Transverse colon (tissue), 4 donors: ENCODE data around the gene ABHD13. TPM values are rescaled to one million over a fixed set of nuclear protein-coding genes. Genes with fewer than 3 reads are reported as not detected.
A peak's percentile ranks its signal among the peaks of the same experiment; 100 is the strongest.
"Not testable (repeated sequence)": the region's sequence is repeated elsewhere in the genome, so short reads cannot be mapped to it uniquely, and the experiment has no call there.

Source experiments
- DNase-seq: peaks from one replicate; pipeline ENCODE4 v3.0.0-alpha.2; 2019
- H3K27ac ChIP-seq, 4 donors: fragments of 200-600 bp; sonication (generic); 2 replicates each; pipeline ENCODE4 v1.5.1; 2016 to 2018; ENCODE audit warnings: inconsistent platforms in 4 of 4
- H3K27me3 ChIP-seq: fragments of 200-600 bp; sonication (generic); 2 replicates; pipeline ENCODE4 v1.5.1; 2017; ENCODE audit warnings: inconsistent platforms
- H3K36me3 ChIP-seq, 4 donors: fragments of 200-600 bp; sonication (generic); 2 replicates each; pipeline ENCODE4 v1.5.1; 2017 to 2019; ENCODE audit warnings: inconsistent platforms in 4 of 4
- H3K4me1 ChIP-seq, 4 donors: fragments of 200-600 bp; sonication (generic); 2 replicates each; pipeline ENCODE4 v1.5.1; 2017 to 2020; ENCODE audit warnings: inconsistent platforms in 4 of 4
- H3K4me3 ChIP-seq, 4 donors: fragments of 200-600 bp; sonication (generic); 1 replicate in 1 of 4; 2 replicates in 3 of 4; pipeline versions ENCODE4 v1.5.1 to v1.6.1; 2017 to 2019; ENCODE audit warnings: inconsistent platforms in 4 of 4
- H3K9me3 ChIP-seq, 2 donors: fragments of 200-600 bp; sonication (generic); 2 replicates each; pipeline ENCODE4 v1.5.1; 2017 to 2019; ENCODE audit warnings: inconsistent platforms in 2 of 2
- EP300 ChIP-seq: sonication (generic); formaldehyde crosslinking; IDR thresholded peaks from one replicate; pipeline ENCODE4 v1.6.1; 2017; ENCODE audit warnings: antibody characterized with exemption, low read depth
- POLR2A ChIP-seq: fragments of 450-650 bp; IDR thresholded peaks from one replicate; pipeline ENCODE4 v1.6.1; 2016; ENCODE audit warnings: antibody characterized with exemption, mild to moderate bottlenecking, moderate library complexity
- POLR2AphosphoS5 ChIP-seq, 3 donors: sonication (generic); formaldehyde crosslinking; IDR thresholded peaks; one replicate each; pipeline ENCODE4 v1.6.1; 2016; ENCODE audit warnings: antibody characterized with exemption in 3 of 3
- WGBS, 2 donors: methylation state at CpG; one replicate each; pipeline ENCODE4 v1.1.5; 2018; ENCODE audit warnings: low coverage in 1 of 2; 5-methylcytosine and 5-hydroxymethylcytosine counted together
- in situ Hi-C, 4 donors: fragments of 200-750 bp; cut with MboI; loops; one replicate each; pipeline versions ENCODE4 v1.15.0 to v1.15.1; 2017; ENCODE audit warnings: low sequenced_read_pairs in 3 of 4, low pct_ligation_motif_present in 1 of 4, low pct_unique_long_range_greater_than_20kb in 1 of 4
- intact Hi-C: fragments of 100-400 bp; cut with DNase I; formaldehyde crosslinking; loops from one replicate; pipeline ENCODE4 v1.15.1; 2023; ENCODE audit warnings: low total_unique reads
- total RNA-seq, 4 donors: library from RNA; depleted of rRNA; stranded (reverse); fragments of >200 nt; gene quantifications; one replicate each; pipeline ENCODE4 v1.1.0, GENCODE V29; 2016
- TF ChIP-seq, protein P1 (sequence below), 5 experiments: fragments of 200-600 bp in 3 of 5; fragments of 450-650 bp in 2 of 5; sonication (generic) in 3 of 5; IDR thresholded peaks; 1 replicate in 2 of 5; 2 replicates in 3 of 5; pipeline ENCODE4 v1.5.1; 2016 to 2017; ENCODE audit warnings: antibody characterized with exemption in 5 of 5, inconsistent platforms in 3 of 5, mild to moderate bottlenecking in 2 of 5, moderate library complexity in 1 of 5

The ABHD13 gene
- total RNA-seq, 4 donors from 2014 or later, result 3.4 to 16.2 (median 8.7) TPM

DNA sequence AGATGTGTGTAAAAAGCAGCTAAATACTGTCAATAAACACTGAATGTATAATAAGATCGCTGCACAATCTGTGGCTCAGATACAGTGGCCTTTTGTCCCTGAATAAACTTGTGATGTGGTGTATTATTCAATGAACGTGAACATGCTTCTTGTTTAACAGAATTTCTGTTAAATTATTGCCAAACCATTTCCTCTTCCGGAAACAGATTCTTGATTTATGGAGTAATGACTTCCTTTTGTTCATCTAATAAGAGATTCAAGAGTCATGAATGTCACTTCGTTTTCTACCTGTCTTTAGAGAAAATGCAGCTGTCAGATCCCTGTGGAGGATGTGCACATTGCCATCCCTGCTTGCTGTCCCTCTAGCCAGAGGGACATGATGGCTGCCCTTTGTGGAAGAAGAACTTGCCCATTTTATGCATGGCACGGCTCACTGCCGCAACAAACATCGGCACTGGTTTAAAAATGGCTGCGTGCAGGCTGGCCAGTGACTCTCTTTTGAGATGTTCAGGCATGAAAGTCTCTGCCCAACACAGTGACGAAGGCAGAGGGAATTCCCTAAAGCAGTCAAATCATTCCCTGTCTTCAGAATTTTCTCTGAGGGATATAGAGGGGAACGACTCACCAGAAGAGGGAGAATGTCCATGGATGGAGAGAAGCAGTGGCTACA lies 48.3 kb downstream of the ABHD13 start:
- intact Hi-C loops, result no loop called here
- no peak overlapping the region for H3K4me3 ChIP-seq
- no peaks in the 10 kb centered on the region for H3K36me3 ChIP-seq
- no peak for DNase-seq
- peaks cover 0 to 11% (median 2%) of the 10 kb centered on the region in 4 donors for H3K4me1 ChIP-seq
- no peaks in the 10 kb centered on the region for H3K9me3 ChIP-seq
- H3K27ac ChIP-seq, result no peak overlapping the region
- in situ Hi-C loops, result no loop called here
- TF ChIP-seq POLR2A (no peak), POLR2AphosphoS5 (IDR thresholded peaks at IDR 0.05) (no peak), EP300 (no peak)
- TF ChIP-seq, protein P1, sequence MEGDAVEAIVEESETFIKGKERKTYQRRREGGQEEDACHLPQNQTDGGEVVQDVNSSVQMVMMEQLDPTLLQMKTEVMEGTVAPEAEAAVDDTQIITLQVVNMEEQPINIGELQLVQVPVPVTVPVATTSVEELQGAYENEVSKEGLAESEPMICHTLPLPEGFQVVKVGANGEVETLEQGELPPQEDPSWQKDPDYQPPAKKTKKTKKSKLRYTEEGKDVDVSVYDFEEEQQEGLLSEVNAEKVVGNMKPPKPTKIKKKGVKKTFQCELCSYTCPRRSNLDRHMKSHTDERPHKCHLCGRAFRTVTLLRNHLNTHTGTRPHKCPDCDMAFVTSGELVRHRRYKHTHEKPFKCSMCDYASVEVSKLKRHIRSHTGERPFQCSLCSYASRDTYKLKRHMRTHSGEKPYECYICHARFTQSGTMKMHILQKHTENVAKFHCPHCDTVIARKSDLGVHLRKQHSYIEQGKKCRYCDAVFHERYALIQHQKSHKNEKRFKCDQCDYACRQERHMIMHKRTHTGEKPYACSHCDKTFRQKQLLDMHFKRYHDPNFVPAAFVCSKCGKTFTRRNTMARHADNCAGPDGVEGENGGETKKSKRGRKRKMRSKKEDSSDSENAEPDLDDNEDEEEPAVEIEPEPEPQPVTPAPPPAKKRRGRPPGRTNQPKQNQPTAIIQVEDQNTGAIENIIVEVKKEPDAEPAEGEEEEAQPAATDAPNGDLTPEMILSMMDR (IDR thresholded peaks at IDR 0.05), result no peak
- WGBS, 2 donors, result 61 to 64% methylated on average over 6 to 10 of the region's 10 CpGs
- H3K27me3 ChIP-seq, result no peaks in the 10 kb centered on the region

DNA sequence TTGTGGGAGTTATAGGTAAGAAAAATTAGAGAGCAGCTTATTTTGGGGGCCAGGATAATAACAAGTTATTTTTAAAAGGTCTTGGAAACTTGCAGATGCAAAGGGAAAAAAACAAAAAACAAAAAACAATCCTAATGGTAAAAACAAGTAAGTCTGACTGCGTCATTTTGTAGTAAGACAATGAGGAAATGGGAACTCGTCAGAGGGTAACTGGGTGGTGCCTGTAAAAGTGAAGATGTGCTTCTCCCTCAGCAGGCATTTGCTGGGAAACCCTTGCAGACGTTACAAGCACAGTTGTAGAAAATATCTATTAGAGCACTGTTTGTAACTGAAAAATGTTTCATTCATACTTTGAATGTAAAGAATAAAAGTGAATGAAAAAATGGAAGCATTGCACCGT lies 49.2 kb downstream of the ABHD13 start:
- no peak for DNase-seq
- peaks cover 0 to 11% (median 2%) of the 10 kb centered on the region in 4 donors for H3K4me1 ChIP-seq
- 78 to 86% methylated on average over 4 of the region's 4 CpGs for WGBS, 2 donors
- no peaks in the 10 kb centered on the region for H3K27me3 ChIP-seq
- H3K9me3 ChIP-seq, result no peaks in the 10 kb centered on the region
- no peak overlapping the region for H3K4me3 ChIP-seq
- intact Hi-C loops, result no loop called here
- in situ Hi-C loops, result no loop called here
- TF ChIP-seq EP300 (no peak), POLR2AphosphoS5 (IDR thresholded peaks at IDR 0.05) (no peak), POLR2A (no peak)
- TF ChIP-seq, protein P1 (IDR thresholded peaks at IDR 0.05), result no peak
- no peaks in the 10 kb centered on the region for H3K36me3 ChIP-seq
- H3K27ac ChIP-seq, result no peak overlapping the region

DNA sequence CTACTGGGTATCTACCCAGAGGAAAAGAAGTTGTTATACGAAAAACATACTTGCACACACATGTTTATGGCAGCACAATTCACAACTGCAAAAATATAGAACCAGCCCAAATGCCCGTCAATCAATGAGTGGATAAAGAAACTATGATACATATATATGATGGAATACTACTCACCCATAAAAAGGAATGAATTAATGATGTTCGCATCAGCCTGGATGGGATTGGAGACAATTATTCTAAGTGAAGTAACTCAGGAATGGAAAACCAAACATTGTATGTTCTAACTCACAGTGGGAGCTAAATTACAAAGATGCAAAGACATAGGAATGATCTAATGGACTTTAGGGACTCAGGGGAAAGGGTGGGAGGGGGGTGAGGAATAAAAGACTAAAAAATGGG lies 49.7 kb downstream of the ABHD13 start:
- DNase-seq, H3K9me3 ChIP-seq, H3K4me3 ChIP-seq, H3K36me3 ChIP-seq, intact Hi-C loops, in situ Hi-C loops, H3K27me3 ChIP-seq, H3K27ac ChIP-seq: not testable (repeated sequence)
- WGBS, 2 donors, result 95 to 96% methylated on average over 3 of the region's 3 CpGs
- H3K4me1 ChIP-seq, result peaks cover 0 to 11% (median 2%) of the 10 kb centered on the region in 4 donors

DNA sequence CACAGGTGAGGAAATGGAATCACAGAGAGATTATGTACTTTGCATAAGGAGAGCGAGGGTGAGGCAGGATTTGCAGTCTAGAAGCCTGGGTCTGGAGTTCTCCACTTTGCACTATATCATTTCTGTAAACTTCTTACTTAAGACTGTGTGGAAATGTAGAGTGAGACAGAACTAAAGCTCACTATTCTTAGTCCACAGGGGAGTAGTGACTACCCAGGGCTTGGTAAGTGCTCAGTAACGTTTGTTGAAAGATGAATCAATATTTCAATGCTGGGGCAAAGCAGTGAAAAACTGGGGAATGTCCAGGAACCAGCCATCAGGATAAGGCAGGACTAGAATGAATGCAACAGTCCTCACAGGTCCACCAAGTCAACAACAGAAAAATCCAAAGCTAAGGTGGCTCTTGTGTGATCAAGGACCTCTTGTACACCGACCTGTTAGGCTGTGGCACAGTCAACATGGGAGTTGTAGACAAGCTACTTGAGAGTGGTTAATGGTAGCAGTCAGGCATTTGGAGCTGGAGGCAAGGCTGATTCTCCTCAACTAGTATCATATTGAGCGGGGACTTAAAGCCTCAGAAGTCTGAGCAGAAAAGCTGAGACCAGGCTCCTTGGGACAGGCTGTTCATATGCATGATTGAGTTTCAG lies 50.4 kb downstream of the ABHD13 start:
- TF ChIP-seq POLR2A (no peak), EP300 (no peak), POLR2AphosphoS5 (IDR thresholded peaks at IDR 0.05) (no peak)
- TF ChIP-seq, protein P1 (IDR thresholded peaks at IDR 0.05), result no peak
- Histone ChIP-seq H3K9me3 (no peaks in the 10 kb centered on the region), H3K4me3 (no peak overlapping the region), H3K27ac (peak overlapping the region in 1 of 4 donors; percentile 67), H3K4me1 (peaks cover 0 to 11% (median 2%) of the 10 kb centered on the region in 4 donors), H3K36me3 (no peaks in the 10 kb centered on the region), H3K27me3 (no peaks in the 10 kb centered on the region)
- no peak for DNase-seq
- intact Hi-C loops, result no loop called here
- in situ Hi-C loops, result no loop called here
- 60 to 80% methylated on average over 1 to 4 of the region's 4 CpGs for WGBS, 2 donors
